ENCODE measurements around the gene CADPS2. TPM values are rescaled to one million over a fixed set of nuclear protein-coding genes. Genes with fewer than 3 reads are reported as not detected.

The CADPS2 gene
- total RNA-seq, 1 experiment from 2014 or later, result 16.4 TPM

DNA sequence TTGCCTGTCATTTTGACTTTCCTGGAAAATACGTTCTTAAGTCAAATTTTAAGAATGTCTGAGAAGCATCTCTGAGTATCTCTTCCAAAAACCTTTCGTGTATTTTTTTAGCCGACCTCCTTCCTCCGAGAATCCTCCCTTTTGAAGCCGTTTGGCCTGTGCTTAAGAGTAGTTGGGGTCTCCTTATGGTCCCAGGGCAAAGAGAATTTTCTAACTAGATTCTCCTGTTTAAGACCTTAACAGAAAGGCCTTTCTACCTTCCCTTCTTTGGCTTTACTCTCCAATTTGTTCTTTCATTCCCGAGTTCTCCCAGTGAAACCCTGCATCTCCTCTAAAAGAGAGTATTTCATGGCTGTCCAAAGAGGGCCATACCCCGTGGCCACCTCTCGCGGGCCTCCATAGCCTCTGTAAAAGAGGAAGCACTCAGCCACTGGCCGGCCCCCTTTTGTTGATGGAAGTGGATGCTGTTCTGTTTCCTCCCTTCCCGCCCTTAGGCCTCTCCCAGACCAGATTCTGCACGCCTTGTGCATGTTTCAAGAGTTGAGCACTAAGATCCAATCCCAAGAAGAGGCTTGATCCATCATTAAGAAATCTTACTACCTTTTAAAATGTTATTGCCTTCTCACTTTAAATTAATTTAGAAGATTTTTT lies 575.1 kb downstream of the CADPS2 start:
- no peak overlapping the region for H3K27ac Mint-ChIP-seq (ENCODE audit: unreplicated experiment)
- H3K27me3 Mint-ChIP-seq (ENCODE audit: unreplicated experiment), result peaks cover 29% of the 10 kb centered on the region

GRCh38 chr7:122310119-122311021 lies 575.9 kb downstream of the CADPS2 start:
- no peaks in the 10 kb centered on the region for H3K9me3 Mint-ChIP-seq (ENCODE audit: low read depth, unreplicated experiment)
- no TSS peak for BruUV-seq (replicated peaks)
- TF ChIP-seq, protein P1, sequence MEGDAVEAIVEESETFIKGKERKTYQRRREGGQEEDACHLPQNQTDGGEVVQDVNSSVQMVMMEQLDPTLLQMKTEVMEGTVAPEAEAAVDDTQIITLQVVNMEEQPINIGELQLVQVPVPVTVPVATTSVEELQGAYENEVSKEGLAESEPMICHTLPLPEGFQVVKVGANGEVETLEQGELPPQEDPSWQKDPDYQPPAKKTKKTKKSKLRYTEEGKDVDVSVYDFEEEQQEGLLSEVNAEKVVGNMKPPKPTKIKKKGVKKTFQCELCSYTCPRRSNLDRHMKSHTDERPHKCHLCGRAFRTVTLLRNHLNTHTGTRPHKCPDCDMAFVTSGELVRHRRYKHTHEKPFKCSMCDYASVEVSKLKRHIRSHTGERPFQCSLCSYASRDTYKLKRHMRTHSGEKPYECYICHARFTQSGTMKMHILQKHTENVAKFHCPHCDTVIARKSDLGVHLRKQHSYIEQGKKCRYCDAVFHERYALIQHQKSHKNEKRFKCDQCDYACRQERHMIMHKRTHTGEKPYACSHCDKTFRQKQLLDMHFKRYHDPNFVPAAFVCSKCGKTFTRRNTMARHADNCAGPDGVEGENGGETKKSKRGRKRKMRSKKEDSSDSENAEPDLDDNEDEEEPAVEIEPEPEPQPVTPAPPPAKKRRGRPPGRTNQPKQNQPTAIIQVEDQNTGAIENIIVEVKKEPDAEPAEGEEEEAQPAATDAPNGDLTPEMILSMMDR (IDR thresholded peaks at IDR 0.05; ENCODE audit: unreplicated experiment), result no peak
- peaks cover 7% of the 10 kb centered on the region for H3K36me3 Mint-ChIP-seq (ENCODE audit: insufficient read depth, unreplicated experiment)
- no peak for DNase-seq
- intact Hi-C loops (cut with micrococcal nuclease; ENCODE audit: unreplicated experiment), result no loop called here
- peaks cover 21% of the 10 kb centered on the region for H3K4me1 Mint-ChIP-seq (ENCODE audit: low read depth, unreplicated experiment)
- peaks cover 29% of the 10 kb centered on the region for H3K27me3 Mint-ChIP-seq (ENCODE audit: unreplicated experiment)
- no peak overlapping the region for H3K4me3 Mint-ChIP-seq (ENCODE audit: low read depth, unreplicated experiment)
- CTCF ChIA-PET, result no interaction called here
- H3K27ac Mint-ChIP-seq (ENCODE audit: unreplicated experiment), result no peak overlapping the region

More for the DNA sequence above, 575.1 kb downstream of the CADPS2 start:
- CTCF ChIA-PET, result interaction anchor here (0.7 kb wide), 1 partner anchor 183 kb away, joined by 3 read pairs; no protein-coding TSS in a partner anchor
- peaks cover 21% of the 10 kb centered on the region for H3K4me1 Mint-ChIP-seq (ENCODE audit: low read depth, unreplicated experiment)
- DNase-seq, result no peak
- H3K9me3 Mint-ChIP-seq (ENCODE audit: low read depth, unreplicated experiment), result no peaks in the 10 kb centered on the region
- H3K4me3 Mint-ChIP-seq (ENCODE audit: low read depth, unreplicated experiment), result no peak overlapping the region
- no TSS peak for BruUV-seq (replicated peaks)
- TF ChIP-seq, protein P1 (IDR thresholded peaks at IDR 0.05; ENCODE audit: unreplicated experiment), result no peak
- intact Hi-C loops (cut with micrococcal nuclease; ENCODE audit: unreplicated experiment), result no loop called here
- H3K36me3 Mint-ChIP-seq (ENCODE audit: insufficient read depth, unreplicated experiment), result no peaks in the 10 kb centered on the region

DNA sequence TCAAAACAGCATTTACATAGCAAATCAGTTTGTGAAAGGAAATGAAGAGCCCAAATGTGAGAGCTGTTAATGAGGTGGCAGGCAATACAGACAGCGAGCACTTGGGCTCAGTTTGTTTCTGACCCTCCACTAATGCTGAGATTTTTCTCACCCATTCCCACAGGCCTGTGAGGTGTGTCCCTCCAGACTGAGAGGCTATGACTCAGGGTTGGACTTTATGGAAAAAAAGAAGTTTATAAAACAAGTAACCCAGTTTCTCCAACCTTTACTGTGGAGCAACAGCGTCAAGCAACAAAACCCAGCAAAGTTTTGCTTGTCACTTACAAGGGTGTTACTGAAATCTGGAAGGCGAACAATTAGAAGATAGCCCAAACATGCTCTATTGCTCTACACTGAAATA lies 576.8 kb downstream of the CADPS2 start:
- BruUV-seq (replicated peaks), result no TSS peak
- peaks cover 14% of the 10 kb centered on the region for H3K4me1 Mint-ChIP-seq (ENCODE audit: low read depth, unreplicated experiment)
- H3K27me3 Mint-ChIP-seq (ENCODE audit: unreplicated experiment), result peaks cover 28% of the 10 kb centered on the region
- H3K36me3 Mint-ChIP-seq (ENCODE audit: insufficient read depth, unreplicated experiment), result peaks cover 17% of the 10 kb centered on the region
- no peak overlapping the region for H3K27ac Mint-ChIP-seq (ENCODE audit: unreplicated experiment)
- TF ChIP-seq, protein P1 (IDR thresholded peaks at IDR 0.05; ENCODE audit: unreplicated experiment), result no peak
- intact Hi-C loops (cut with micrococcal nuclease; ENCODE audit: unreplicated experiment), result no loop called here
- CTCF ChIA-PET, result no interaction called here
- no peak overlapping the region for H3K4me3 Mint-ChIP-seq (ENCODE audit: low read depth, unreplicated experiment)
- no peaks in the 10 kb centered on the region for H3K9me3 Mint-ChIP-seq (ENCODE audit: low read depth, unreplicated experiment)
- DNase-seq, result no peak

GRCh38 chr7:122307228-122307621 lies 579.0 kb downstream of the CADPS2 start:
- no peak for DNase-seq
- peaks cover 22% of the 10 kb centered on the region for H3K36me3 Mint-ChIP-seq (ENCODE audit: insufficient read depth, unreplicated experiment)
- peaks cover 41% of the 10 kb centered on the region for H3K27me3 Mint-ChIP-seq (ENCODE audit: unreplicated experiment)
- intact Hi-C loops (cut with micrococcal nuclease; ENCODE audit: unreplicated experiment), result no loop called here
- H3K4me1 Mint-ChIP-seq (ENCODE audit: low read depth, unreplicated experiment), result peaks cover 12% of the 10 kb centered on the region
- no peak overlapping the region for H3K27ac Mint-ChIP-seq (ENCODE audit: unreplicated experiment)
- H3K4me3 Mint-ChIP-seq (ENCODE audit: low read depth, unreplicated experiment), result no peak overlapping the region
- BruUV-seq (replicated peaks), result no TSS peak
- CTCF ChIA-PET, result no interaction called here
- TF ChIP-seq, protein P1 (IDR thresholded peaks at IDR 0.05; ENCODE audit: unreplicated experiment), result no peak
- H3K9me3 Mint-ChIP-seq (ENCODE audit: low read depth, unreplicated experiment), result no peaks in the 10 kb centered on the region

Data from Calu3 (cell line).